ENCODE results near the gene USP6NL. TPM values are rescaled to one million over a fixed set of nuclear protein-coding genes. Genes with fewer than 3 reads are reported as not detected.
A peak's percentile ranks its signal among the peaks of the same experiment; 100 is the strongest.

The USP6NL gene
- total RNA-seq, 1 experiment from 2014 or later, result 24.6 TPM

GRCh38 chr10:11610826-11611247 is 613 bp downstream of the USP6NL start:
- Histone ChIP-seq H3K36me3 (ENCODE audit: control insufficient read depth in 1 of 2, insufficient read depth in 2 of 2, low read length in 2 of 2) (no peaks in the 10 kb centered on the region), H3K9ac (ENCODE audit: low read length) (peak overlapping the region; percentile 83), H3K4me2 (ENCODE audit: low read length) (peak overlapping the region; percentile 88), H3K4me3 (replicated peaks in 1 of 2; ENCODE audit: low read depth in 1 of 2, low read length in 2 of 2) (peak overlapping the region; percentile 80 to 91), H3K27me3 (ENCODE audit: insufficient read depth, low read length) (no peaks in the 10 kb centered on the region), H3K9me2 (ENCODE audit: insufficient read depth) (no peaks in the 10 kb centered on the region), H3K27ac (ENCODE audit: low read depth, low read length) (peak overlapping the region; percentile 81; the same call in 1 of the 2 replicates), H3K9me3 (ENCODE audit: control insufficient read depth in 1 of 2, insufficient read depth in 1 of 2, low read depth in 1 of 2, low read length in 2 of 2) (no peaks in the 10 kb centered on the region), H3K79me2 (ENCODE audit: insufficient read depth, low read length) (peaks cover 51% of the 10 kb centered on the region), H3K4me1 (ENCODE audit: control insufficient read depth in 1 of 2, insufficient read depth in 2 of 2, low read length in 2 of 2) (peaks cover 24 to 47% of the 10 kb centered on the region in 2 experiments), H2AFZ (ENCODE audit: low read depth, low read length, poor library complexity, severe bottlenecking) (no peak overlapping the region), H4K20me1 (ENCODE audit: insufficient read depth) (no peaks in the 10 kb centered on the region)
- TF ChIP-seq ZFX (IDR thresholded peaks at IDR 0.05), result no peak
- no peak for TF ChIP-seq SIN3A (IDR thresholded peaks at IDR 0.05; ENCODE audit: low read depth)
- TF ChIP-seq ZBTB33 (IDR thresholded peaks at IDR 0.05; ENCODE audit: extremely low read depth, insufficient replicate concordance, low read length), result no peak
- no peak for TF ChIP-seq SRF (IDR thresholded peaks at IDR 0.05; ENCODE audit: low read depth)
- ChIA-PET RAD21 (ENCODE audit: low non-redundant PET in 1 of 2, low total read pairs in 2 of 2, uncharacterized antibody in 2 of 2, unreplicated experiment in 2 of 2) (interaction anchor here in 1 of 2 experiments (0.7 kb wide), 1 partner anchor 204 kb away, joined by 3 read pairs; no protein-coding TSS in a partner anchor), POLR2A (no interaction called here), CTCF (no interaction called here)
- intact Hi-C loops (cut with micrococcal nuclease), result loop anchor here (2.0 kb wide), 1 partner anchor 78 kb away; no protein-coding TSS in a partner anchor
- DNase-seq (ENCODE audit: low read depth, low spot score) (no peak), ATAC-seq (peak; percentile 37)
- BruUV-seq (replicated peaks), result no TSS peak

DNA sequence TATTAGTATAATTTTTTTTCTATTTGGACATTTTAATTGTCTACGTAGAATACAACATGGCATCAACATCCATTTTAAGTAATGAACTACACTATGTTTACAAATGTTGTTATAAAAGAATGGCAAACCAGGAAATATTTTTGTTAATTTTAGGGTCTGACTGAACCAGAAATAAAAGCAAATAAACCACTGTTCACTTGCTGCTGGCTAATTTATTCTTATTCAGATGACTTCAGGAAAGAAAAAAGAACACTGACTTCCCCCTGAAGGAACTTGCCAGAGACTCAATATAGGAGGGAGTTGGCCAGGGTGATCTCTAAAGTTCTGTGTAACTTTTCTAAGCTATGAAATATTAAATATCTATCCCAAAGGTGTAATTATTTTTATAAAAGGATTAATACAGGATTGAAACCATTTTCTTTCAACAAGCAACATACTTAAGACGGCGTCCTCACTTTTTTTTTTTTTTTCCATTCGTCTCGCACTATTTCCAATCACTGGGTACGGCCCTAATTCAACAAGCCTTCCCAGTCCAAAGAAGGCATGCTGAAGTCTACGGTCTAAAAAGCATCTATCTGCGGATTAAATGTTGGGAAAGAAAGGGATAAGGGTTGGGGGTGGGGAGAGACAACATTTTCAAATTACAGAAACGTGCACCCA is 1.2 kb downstream of the USP6NL start:
- Histone ChIP-seq H3K79me2 (ENCODE audit: insufficient read depth, low read length) (peaks cover 56% of the 10 kb centered on the region), H3K4me2 (ENCODE audit: low read length) (peak overlapping the region; percentile 88), H3K4me3 (replicated peaks in 1 of 2; ENCODE audit: low read depth in 1 of 2, low read length in 2 of 2) (peak overlapping the region; percentile 80 to 91), H3K27me3 (ENCODE audit: insufficient read depth, low read length) (no peaks in the 10 kb centered on the region), H4K20me1 (ENCODE audit: insufficient read depth) (no peaks in the 10 kb centered on the region), H3K9me2 (ENCODE audit: insufficient read depth) (no peaks in the 10 kb centered on the region), H3K4me1 (ENCODE audit: control insufficient read depth in 1 of 2, insufficient read depth in 2 of 2, low read length in 2 of 2) (peaks cover 24 to 45% of the 10 kb centered on the region in 2 experiments), H2AFZ (ENCODE audit: low read depth, low read length, poor library complexity, severe bottlenecking) (no peak overlapping the region), H3K36me3 (ENCODE audit: control insufficient read depth in 1 of 2, insufficient read depth in 2 of 2, low read length in 2 of 2) (no peaks in the 10 kb centered on the region), H3K27ac (ENCODE audit: low read depth, low read length) (peak overlapping the region; percentile 81; the same call in 1 of the 2 replicates), H3K9me3 (ENCODE audit: control insufficient read depth in 1 of 2, insufficient read depth in 1 of 2, low read depth in 1 of 2, low read length in 2 of 2) (no peaks in the 10 kb centered on the region), H3K9ac (ENCODE audit: low read length) (peak overlapping the region; percentile 83)
- DNase-seq (ENCODE audit: low read depth, low spot score) (no peak), ATAC-seq (no peak)
- TF ChIP-seq TCF7L2 (IDR thresholded peaks at IDR 0.05; ENCODE audit: borderline replicate concordance, extremely low read depth, insufficient read depth, insufficient read length) (no peak), CEBPB (IDR thresholded peaks at IDR 0.05; ENCODE audit: low read depth) (no peak)
- POLR2A ChIA-PET, result no interaction called here
- RAD21 ChIA-PET (ENCODE audit: low non-redundant PET in 1 of 2, low total read pairs in 2 of 2, uncharacterized antibody in 2 of 2, unreplicated experiment in 2 of 2), result interaction anchor here in 1 of 2 experiments (0.7 kb wide), 1 partner anchor 205 kb away, joined by 3 read pairs; no protein-coding TSS in a partner anchor
- BruUV-seq (replicated peaks), result no TSS peak
- CTCF ChIA-PET, result no interaction called here
- intact Hi-C loops (cut with micrococcal nuclease), result loop anchor here (2.0 kb wide), 1 partner anchor 77 kb away; no protein-coding TSS in a partner anchor
